ENCODE measurements around the gene MICAL2.

DNA sequence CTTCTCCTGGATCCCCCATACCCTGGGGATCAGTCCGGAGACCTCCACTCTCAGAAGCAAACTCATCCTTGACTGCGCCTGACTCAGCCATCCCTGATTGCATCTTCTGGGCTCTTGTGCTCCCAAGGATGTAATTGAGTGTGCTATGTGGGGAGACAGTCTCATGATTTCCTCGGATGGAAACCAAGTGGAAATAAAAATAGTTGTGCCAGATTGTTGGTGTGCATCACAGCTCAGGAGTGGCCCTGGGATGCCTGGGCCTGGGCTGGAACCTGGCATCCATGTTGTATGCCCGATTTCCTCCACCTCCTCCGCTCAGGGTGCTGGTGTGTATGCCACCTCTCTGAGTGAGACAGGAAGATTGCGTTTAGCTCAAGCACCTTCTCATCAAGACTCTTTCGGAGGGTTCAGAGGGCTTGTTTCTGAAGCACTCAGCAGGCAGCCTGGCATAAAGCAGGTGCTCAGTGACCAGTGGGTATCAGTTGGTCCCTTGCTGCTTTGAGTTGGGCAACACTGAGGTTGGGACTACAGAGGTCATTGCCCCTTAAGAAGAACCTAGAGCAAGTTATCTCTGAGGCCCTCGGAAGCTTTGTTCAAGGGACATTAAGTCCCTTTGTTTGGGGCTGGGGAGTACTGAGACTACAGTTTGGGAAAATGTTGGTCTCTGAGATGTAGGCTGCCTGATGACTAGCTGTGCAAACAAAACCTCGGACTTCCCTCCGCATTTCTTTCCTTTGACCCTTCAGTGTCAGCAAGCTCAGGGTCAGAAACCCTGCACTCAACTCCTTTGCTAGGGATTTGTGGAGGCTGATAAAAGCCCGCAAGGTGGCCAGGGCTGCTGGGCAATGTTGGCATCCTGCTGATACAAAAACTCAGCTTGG is 24.8 kb upstream of the MICAL2 start:
- TF ChIP-seq, protein P1, sequence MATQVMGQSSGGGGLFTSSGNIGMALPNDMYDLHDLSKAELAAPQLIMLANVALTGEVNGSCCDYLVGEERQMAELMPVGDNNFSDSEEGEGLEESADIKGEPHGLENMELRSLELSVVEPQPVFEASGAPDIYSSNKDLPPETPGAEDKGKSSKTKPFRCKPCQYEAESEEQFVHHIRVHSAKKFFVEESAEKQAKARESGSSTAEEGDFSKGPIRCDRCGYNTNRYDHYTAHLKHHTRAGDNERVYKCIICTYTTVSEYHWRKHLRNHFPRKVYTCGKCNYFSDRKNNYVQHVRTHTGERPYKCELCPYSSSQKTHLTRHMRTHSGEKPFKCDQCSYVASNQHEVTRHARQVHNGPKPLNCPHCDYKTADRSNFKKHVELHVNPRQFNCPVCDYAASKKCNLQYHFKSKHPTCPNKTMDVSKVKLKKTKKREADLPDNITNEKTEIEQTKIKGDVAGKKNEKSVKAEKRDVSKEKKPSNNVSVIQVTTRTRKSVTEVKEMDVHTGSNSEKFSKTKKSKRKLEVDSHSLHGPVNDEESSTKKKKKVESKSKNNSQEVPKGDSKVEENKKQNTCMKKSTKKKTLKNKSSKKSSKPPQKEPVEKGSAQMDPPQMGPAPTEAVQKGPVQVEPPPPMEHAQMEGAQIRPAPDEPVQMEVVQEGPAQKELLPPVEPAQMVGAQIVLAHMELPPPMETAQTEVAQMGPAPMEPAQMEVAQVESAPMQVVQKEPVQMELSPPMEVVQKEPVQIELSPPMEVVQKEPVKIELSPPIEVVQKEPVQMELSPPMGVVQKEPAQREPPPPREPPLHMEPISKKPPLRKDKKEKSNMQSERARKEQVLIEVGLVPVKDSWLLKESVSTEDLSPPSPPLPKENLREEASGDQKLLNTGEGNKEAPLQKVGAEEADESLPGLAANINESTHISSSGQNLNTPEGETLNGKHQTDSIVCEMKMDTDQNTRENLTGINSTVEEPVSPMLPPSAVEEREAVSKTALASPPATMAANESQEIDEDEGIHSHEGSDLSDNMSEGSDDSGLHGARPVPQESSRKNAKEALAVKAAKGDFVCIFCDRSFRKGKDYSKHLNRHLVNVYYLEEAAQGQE (IDR thresholded peaks at IDR 0.05; ENCODE audit: insufficient read depth in 1 of 2, low read depth in 2 of 2, low read length in 2 of 2) = no peak
- TF ChIP-seq POLR2AphosphoS5 (IDR thresholded peaks at IDR 0.05; ENCODE audit: low read depth, low read length) = no peak
- TF ChIP-seq SIN3A (IDR thresholded peaks at IDR 0.05; ENCODE audit: borderline replicate concordance, insufficient read depth, low read length) = no peak

All from PFSK-1 (cell line).